ENCODE results near the gene PIGP. TPM values are rescaled to one million over a fixed set of nuclear protein-coding genes. Genes with fewer than 3 reads are reported as not detected.
"Not testable (repeated sequence)": the region's sequence is repeated elsewhere in the genome, so short reads cannot be mapped to it uniquely, and the experiment has no call there.

The PIGP gene
- 5.0 and 7.6 TPM in 2 replicates for total RNA-seq (2012; rRNA removed)

DNA sequence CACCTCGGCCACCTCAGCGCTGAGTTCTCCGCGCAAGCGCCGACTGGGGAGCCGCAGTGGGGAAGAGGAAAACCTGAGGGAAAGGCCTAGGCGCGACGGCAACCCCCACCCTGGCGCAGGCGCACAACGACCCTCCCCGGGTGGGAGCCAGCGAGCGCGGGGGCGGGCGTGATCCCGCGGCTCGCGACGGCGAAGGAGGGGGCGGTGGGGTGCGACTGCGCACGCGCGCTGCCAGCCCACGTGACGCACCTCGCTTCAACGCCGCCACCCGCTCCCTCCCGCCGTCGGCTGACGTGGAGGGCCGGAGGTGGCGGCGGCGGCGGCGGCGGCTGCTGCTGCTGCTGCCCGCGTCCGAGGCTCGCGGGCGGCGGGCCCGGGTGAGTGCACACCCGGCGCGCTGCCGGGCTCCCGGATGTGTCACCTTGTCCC is at the start of gene PIGP, which contains the start of gene TTC3:
PIGP (minus strand) TSS at position 84 of the 429 bp plus-strand sequence. CDS start 556 bp downstream, outside the sequence.
TTC3 (plus strand) TSS at position 267 of the 429 bp plus-strand sequence. CDS start 14,004 bp downstream, outside the sequence.
- Histone ChIP-seq H3K36me3 (ENCODE audit: insufficient read depth, low read length) (peaks cover 12% of the 10 kb centered on the region), H3K4me3 (ENCODE audit: low read length) (peak within 1 kb of the TSS; percentile 81), H3K4me2 (ENCODE audit: low read length) (peak within 1 kb of the TSS; percentile 96), H3K27me3 (ENCODE audit: control insufficient read depth, insufficient read depth, low read length) (no peaks in the 10 kb centered on the region), H3K4me1 (ENCODE audit: control insufficient read depth, insufficient read depth, low read length) (peaks cover 17% of the 10 kb centered on the region), H3K9me3 (replicated peaks; ENCODE audit: low read length) (no peaks in the 10 kb centered on the region), H3K9ac (ENCODE audit: low read depth, low read length) (peak within 1 kb of the TSS; percentile 97)

DNA sequence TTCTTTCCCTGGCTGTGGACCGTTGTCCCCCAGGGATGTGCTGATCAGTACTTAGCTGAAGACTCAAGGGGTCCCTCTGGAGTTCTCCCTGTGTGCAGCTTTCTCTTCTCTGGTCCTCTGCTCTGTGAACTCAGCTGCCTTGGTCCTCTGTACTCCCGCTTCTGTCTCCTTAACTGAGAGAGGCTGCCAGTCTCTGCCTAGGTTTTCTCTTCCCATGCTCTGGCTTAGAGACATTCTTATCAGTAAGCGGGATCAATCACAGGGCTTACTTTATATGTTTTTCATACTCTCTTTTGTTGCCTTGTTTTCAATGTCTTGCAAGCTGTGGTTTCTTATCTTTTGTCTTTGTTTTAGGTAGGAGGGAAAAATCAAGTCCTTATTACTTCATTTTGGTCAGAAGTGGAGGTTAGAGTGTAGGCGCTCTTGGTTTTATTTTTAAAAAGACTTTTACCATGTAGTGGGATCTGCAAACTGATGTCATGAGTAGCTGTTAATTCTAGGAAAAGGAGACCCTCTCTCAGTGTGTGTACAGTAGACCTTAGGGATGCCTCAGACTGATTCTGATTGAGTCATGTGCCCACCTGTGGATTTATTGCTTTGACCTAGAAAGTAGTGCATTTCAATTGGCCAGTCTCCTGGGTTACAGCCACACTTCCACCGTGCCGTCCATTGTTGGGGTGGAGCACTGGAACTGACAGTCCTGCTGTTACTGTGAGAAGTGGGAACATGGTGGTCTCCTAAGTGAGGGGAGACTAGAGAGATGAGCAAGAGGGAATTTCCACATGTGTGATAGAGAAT is 46.7 kb upstream of the PIGP start:
- Histone ChIP-seq H3K4me3 (ENCODE audit: low read length) (no peak overlapping the region), H3K4me2 (ENCODE audit: low read length) (no peak overlapping the region), H3K27me3 (ENCODE audit: control insufficient read depth, insufficient read depth, low read length) (no peaks in the 10 kb centered on the region), H3K36me3 (ENCODE audit: insufficient read depth, low read length) (peaks cover 24% of the 10 kb centered on the region), H3K4me1 (ENCODE audit: control insufficient read depth, insufficient read depth, low read length) (no peaks in the 10 kb centered on the region), H3K9me3 (replicated peaks; ENCODE audit: low read length) (no peaks in the 10 kb centered on the region), H3K9ac (ENCODE audit: low read depth, low read length) (no peak overlapping the region)

DNA sequence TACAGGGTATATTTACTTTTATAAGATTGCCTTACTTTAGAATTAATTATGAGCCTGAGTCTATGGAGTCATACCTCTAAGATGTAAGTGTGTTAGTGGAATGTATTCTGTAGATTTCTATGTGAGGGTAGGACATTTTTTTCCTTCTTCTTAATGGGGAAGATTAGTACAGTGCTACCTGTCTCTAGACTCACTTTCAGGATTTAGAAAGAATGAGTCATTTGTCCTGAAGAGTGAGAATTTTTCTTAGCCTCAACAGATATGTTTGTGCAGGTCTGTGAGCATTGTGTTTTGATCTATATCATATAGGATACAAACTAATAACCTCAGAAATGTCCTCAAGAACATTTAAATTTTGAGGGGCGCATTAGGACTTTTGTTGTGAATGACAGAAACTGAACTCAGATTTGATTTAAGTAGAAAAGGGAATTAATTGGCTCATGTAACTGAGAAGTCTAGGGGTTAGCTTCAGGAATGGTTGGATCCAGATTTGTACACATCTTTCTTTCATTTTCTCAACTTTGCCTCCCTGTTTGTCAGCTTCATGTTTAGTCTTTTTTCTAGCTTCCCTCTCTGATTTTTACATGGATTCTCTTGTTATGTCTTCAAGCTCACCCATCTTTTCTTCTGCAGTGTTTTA is 45.4 kb upstream of the PIGP start:
- Histone ChIP-seq H3K36me3 (ENCODE audit: insufficient read depth, low read length) (peaks cover 20% of the 10 kb centered on the region), H3K9ac (ENCODE audit: low read depth, low read length) (no peak overlapping the region), H3K27me3 (ENCODE audit: control insufficient read depth, insufficient read depth, low read length) (no peaks in the 10 kb centered on the region), H3K4me3 (ENCODE audit: low read length) (no peak overlapping the region), H3K9me3 (replicated peaks; ENCODE audit: low read length) (no peaks in the 10 kb centered on the region), H3K4me1 (ENCODE audit: control insufficient read depth, insufficient read depth, low read length) (no peaks in the 10 kb centered on the region), H3K4me2 (ENCODE audit: low read length) (no peak overlapping the region)

DNA sequence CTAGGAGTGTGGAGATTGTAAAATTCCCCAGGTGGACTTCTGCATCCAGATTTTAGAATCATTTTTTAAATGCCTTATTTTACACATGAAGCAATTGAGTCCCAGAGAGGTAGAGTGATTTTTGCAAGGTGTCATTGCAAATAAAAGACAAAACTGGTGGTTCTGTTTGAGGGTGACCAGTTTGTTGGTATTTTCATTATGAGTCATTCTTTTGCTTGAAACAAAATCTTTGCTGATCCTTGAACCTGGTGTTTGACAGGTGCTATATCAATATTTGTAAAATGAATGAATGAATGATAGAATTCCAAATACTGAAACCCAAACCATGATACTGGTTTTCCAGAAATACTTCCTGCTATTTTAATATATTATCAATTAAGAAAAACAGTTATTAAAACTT is 44.3 kb upstream of the PIGP start:
- Histone ChIP-seq H3K4me2 (ENCODE audit: low read length) (no peak overlapping the region), H3K9me3 (replicated peaks; ENCODE audit: low read length) (no peaks in the 10 kb centered on the region), H3K27me3 (ENCODE audit: control insufficient read depth, insufficient read depth, low read length) (no peaks in the 10 kb centered on the region), H3K4me3 (ENCODE audit: low read length) (no peak overlapping the region), H3K4me1 (ENCODE audit: control insufficient read depth, insufficient read depth, low read length) (no peaks in the 10 kb centered on the region), H3K36me3 (ENCODE audit: insufficient read depth, low read length) (peaks cover 10% of the 10 kb centered on the region), H3K9ac (ENCODE audit: low read depth, low read length) (no peak overlapping the region)

DNA sequence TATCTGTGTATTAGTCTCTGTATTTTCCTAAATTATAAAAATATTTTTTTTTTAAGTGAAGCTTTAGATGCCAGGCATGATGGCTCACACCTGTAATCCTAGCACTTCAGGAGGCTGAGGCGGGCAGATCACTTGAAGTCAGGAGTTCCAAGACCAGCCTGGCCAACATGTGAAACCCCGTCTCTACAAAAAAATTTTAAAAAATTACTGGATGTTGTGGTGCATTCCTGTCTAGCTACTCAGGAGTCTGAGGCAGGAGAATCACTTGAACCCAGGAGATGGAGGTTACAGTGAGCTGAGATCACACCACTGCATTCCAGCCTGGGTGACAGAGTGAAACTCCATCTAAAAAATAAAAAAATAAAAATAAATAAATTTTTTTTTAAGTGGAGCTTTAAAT is 43.6 kb upstream of the PIGP start:
- not testable (repeated sequence) for H3K4me1 ChIP-seq (ENCODE audit: control insufficient read depth, insufficient read depth, low read length); H3K9me3 ChIP-seq (replicated peaks; ENCODE audit: low read length); H3K4me2 ChIP-seq (ENCODE audit: low read length); H3K9ac ChIP-seq (ENCODE audit: low read depth, low read length); H3K4me3 ChIP-seq (ENCODE audit: low read length); H3K27me3 ChIP-seq (ENCODE audit: control insufficient read depth, insufficient read depth, low read length)
- H3K36me3 ChIP-seq (ENCODE audit: insufficient read depth, low read length), result peaks cover 10% of the 10 kb centered on the region

DNA sequence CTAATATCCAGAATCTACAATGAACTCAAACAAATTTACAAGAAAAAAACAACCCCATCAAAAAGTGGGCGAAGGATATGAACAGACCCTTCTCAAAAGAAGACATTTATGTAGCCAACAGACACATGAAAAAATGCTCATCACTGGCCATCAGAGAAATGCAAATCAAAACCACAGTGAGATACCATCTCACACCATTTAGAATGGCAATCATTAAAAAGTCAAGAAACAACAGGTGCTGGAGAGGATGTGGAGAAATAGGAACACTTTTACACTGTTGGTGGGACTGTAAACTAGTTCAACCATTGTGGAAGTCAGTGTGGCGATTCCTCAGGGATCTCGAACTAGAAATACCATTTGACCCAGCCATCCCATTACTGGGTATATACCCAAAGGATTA is 41.4 kb upstream of the PIGP start:
- H3K9ac ChIP-seq (ENCODE audit: low read depth, low read length); H3K9me3 ChIP-seq (replicated peaks; ENCODE audit: low read length); H3K36me3 ChIP-seq (ENCODE audit: insufficient read depth, low read length); H3K4me1 ChIP-seq (ENCODE audit: control insufficient read depth, insufficient read depth, low read length); H3K4me3 ChIP-seq (ENCODE audit: low read length); H3K27me3 ChIP-seq (ENCODE audit: control insufficient read depth, insufficient read depth, low read length); H3K4me2 ChIP-seq (ENCODE audit: low read length): not testable (repeated sequence)

DNA sequence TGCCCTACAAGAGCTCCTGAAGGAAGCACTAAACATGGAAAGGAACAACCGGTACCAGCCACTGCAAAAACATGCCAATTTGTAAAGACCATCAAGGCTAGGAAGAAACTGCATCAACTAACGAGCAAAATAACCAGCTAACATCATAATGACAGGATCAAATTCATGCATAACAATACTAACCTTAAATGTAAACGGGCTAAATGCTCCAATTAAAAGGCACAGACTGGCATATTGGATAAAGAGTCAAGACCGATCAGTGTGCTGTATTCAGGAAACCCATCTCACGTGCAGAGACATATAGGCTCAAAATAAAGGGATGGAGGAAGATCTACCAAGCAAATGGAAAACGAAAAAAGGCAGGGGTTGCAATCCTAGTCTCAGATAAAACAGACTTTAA is 38.2 kb upstream of the PIGP start:
- H3K9ac ChIP-seq (ENCODE audit: low read depth, low read length); H3K9me3 ChIP-seq (replicated peaks; ENCODE audit: low read length); H3K4me3 ChIP-seq (ENCODE audit: low read length); H3K4me1 ChIP-seq (ENCODE audit: control insufficient read depth, insufficient read depth, low read length); H3K27me3 ChIP-seq (ENCODE audit: control insufficient read depth, insufficient read depth, low read length); H3K4me2 ChIP-seq (ENCODE audit: low read length): not testable (repeated sequence)
- H3K36me3 ChIP-seq (ENCODE audit: insufficient read depth, low read length), result peaks cover 11% of the 10 kb centered on the region

DNA sequence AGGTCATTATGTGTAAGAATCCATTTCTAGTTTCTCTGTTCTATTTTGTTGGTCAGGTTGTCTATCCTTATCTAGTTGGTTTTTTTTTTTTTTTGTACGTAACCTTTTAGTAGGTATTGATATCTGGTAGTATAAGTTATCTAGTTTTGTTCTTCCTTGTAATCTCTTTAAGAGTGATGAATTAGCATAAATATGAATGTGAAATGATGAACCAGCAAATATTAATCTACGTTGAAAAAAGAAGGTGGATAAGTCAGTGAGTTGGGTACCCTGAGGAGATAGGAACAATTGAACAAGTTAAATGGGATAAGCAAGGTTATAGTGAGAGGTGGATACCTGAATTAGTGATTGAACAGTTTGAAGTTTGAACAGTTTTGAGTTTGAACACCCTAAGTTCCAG is 34.1 kb upstream of the PIGP start:
- no peaks in the 10 kb centered on the region for H3K27me3 ChIP-seq (ENCODE audit: control insufficient read depth, insufficient read depth, low read length)
- H3K9me3 ChIP-seq (replicated peaks; ENCODE audit: low read length), result no peaks in the 10 kb centered on the region
- no peak overlapping the region for H3K9ac ChIP-seq (ENCODE audit: low read depth, low read length)
- H3K36me3 ChIP-seq (ENCODE audit: insufficient read depth, low read length), result peaks cover 11% of the 10 kb centered on the region
- no peak overlapping the region for H3K4me3 ChIP-seq (ENCODE audit: low read length)
- no peaks in the 10 kb centered on the region for H3K4me1 ChIP-seq (ENCODE audit: control insufficient read depth, insufficient read depth, low read length)
- H3K4me2 ChIP-seq (ENCODE audit: low read length), result no peak overlapping the region

DNA sequence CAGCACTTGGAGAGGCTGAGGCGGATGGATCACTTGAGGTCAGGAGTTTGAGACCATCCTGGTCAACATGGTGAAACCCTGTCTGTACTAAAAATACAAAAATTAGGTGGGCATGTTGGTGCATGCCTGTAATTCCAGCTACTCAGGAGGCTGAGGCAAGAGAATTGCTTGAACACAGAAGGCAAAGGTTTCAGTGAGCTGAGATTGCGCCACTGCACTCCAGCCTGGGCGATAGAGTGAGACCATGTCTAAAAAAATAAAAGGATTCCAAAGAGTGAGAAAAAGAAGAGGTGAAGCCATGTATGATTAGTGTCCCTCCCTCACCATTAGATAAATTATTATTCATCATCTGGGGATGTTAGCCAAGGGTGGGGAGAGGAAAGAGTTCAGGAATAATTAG is 29.9 kb upstream of the PIGP start:
- not testable (repeated sequence) for H3K9ac ChIP-seq (ENCODE audit: low read depth, low read length); H3K9me3 ChIP-seq (replicated peaks; ENCODE audit: low read length); H3K4me2 ChIP-seq (ENCODE audit: low read length); H3K27me3 ChIP-seq (ENCODE audit: control insufficient read depth, insufficient read depth, low read length); H3K4me1 ChIP-seq (ENCODE audit: control insufficient read depth, insufficient read depth, low read length); H3K4me3 ChIP-seq (ENCODE audit: low read length)
- H3K36me3 ChIP-seq (ENCODE audit: insufficient read depth, low read length), result peaks cover 19% of the 10 kb centered on the region

DNA sequence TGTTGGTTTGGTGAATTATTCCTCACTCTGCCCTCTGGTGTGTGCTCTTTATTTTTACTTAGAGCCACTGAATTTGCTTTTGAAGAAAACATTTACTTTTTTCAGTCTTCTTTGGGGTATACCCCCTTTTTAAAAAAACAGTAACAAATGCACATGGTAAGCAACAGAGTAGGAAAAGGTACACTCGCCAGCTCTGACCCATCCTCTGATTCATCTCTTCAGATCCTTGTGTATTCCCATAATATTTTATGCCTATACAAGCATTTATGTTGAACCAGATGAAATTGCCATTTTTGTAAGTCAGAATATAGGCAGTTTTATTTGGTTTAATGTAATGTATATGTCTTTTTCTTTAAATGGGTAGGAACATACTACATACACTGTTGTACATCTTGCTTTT is 28.5 kb upstream of the PIGP start:
- Histone ChIP-seq H3K4me1 (ENCODE audit: control insufficient read depth, insufficient read depth, low read length) (peaks cover 5% of the 10 kb centered on the region), H3K9me3 (replicated peaks; ENCODE audit: low read length) (no peaks in the 10 kb centered on the region), H3K9ac (ENCODE audit: low read depth, low read length) (no peak overlapping the region), H3K27me3 (ENCODE audit: control insufficient read depth, insufficient read depth, low read length) (no peaks in the 10 kb centered on the region), H3K4me2 (ENCODE audit: low read length) (no peak overlapping the region), H3K36me3 (ENCODE audit: insufficient read depth, low read length) (peaks cover 30% of the 10 kb centered on the region), H3K4me3 (ENCODE audit: low read length) (no peak overlapping the region)

DNA sequence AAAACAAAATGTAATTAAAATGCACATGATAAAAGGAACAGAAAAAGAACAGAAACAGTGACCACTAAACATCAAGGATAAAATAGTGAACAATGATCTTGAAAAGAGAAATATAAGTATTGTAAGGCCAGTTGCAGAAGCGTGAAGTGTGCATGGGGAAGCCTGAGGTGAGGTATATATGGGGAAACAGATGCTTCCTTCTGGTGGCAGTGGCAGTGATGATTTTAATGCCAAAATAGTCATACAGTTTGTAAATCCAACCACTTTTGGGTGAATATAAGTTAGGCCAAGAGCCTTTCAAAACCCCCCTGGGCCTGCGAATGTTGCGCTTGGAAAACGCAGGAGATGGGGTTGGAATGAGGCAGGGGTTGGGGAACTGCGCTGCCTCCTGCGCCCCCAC is 27.4 kb upstream of the PIGP start:
- Histone ChIP-seq H3K9ac (ENCODE audit: low read depth, low read length) (no peak overlapping the region), H3K4me1 (ENCODE audit: control insufficient read depth, insufficient read depth, low read length) (peaks cover 5% of the 10 kb centered on the region), H3K4me3 (ENCODE audit: low read length) (no peak overlapping the region), H3K9me3 (replicated peaks; ENCODE audit: low read length) (no peaks in the 10 kb centered on the region), H3K4me2 (ENCODE audit: low read length) (no peak overlapping the region), H3K36me3 (ENCODE audit: insufficient read depth, low read length) (peaks cover 38% of the 10 kb centered on the region), H3K27me3 (ENCODE audit: control insufficient read depth, insufficient read depth, low read length) (no peaks in the 10 kb centered on the region)

DNA sequence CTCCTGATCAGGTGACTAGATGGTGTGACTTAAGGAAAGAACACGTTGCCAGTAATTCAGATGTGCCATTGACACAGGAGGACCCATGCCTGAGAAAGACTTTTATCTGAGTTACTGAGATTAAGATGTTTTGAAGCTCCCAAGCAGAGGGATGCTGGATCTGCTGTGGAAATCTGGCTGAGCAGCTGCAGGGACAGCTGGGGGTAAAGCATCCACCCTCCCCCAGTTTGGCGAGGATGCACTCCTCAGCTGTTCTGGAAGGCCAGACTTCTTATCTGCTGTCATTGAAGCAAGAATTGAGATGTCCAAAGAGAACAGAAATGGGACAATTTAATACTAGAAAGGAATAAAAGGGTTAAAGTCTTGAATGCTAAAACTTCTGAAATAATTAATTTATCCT is 25.9 kb upstream of the PIGP start:
- H3K36me3 ChIP-seq (ENCODE audit: insufficient read depth, low read length), result peaks cover 42% of the 10 kb centered on the region
- H3K9ac ChIP-seq (ENCODE audit: low read depth, low read length), result no peak overlapping the region

More for the DNA sequence above, 25.9 kb upstream of the PIGP start:
- Histone ChIP-seq H3K27me3 (ENCODE audit: control insufficient read depth, insufficient read depth, low read length) (no peaks in the 10 kb centered on the region), H3K4me2 (ENCODE audit: low read length) (no peak overlapping the region), H3K4me1 (ENCODE audit: control insufficient read depth, insufficient read depth, low read length) (peaks cover 5% of the 10 kb centered on the region), H3K4me3 (ENCODE audit: low read length) (no peak overlapping the region), H3K9me3 (replicated peaks; ENCODE audit: low read length) (no peaks in the 10 kb centered on the region)

Measured in skeletal muscle satellite cell (primary cell).